Measurements from ENCODE around the gene SAP30BP.
A peak's percentile ranks its signal among the peaks of the same experiment; 100 is the strongest.

SAP30BP gene

DNA sequence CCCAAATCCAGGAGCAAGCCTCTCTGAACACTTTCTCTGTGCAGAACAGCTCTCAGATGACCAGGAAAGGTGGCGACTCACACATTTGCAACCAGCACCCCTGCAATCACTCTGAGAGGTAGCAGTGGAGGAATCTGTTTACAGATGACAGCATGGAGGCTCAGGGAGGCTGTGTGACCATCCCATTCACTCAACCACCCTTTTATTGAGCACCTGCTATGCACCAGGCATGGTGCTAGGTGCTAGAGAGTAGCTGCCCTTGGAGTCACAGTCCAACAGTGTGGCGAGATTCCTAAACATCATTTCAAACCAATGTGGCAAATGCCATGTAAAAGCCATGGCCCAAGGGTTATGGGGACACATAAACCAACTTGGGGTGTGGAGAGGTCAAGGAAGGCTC, 52.6 kb downstream of the SAP30BP start:
- DNase-seq (ENCODE audit: low read depth in 2 of 2): no peak

DNA sequence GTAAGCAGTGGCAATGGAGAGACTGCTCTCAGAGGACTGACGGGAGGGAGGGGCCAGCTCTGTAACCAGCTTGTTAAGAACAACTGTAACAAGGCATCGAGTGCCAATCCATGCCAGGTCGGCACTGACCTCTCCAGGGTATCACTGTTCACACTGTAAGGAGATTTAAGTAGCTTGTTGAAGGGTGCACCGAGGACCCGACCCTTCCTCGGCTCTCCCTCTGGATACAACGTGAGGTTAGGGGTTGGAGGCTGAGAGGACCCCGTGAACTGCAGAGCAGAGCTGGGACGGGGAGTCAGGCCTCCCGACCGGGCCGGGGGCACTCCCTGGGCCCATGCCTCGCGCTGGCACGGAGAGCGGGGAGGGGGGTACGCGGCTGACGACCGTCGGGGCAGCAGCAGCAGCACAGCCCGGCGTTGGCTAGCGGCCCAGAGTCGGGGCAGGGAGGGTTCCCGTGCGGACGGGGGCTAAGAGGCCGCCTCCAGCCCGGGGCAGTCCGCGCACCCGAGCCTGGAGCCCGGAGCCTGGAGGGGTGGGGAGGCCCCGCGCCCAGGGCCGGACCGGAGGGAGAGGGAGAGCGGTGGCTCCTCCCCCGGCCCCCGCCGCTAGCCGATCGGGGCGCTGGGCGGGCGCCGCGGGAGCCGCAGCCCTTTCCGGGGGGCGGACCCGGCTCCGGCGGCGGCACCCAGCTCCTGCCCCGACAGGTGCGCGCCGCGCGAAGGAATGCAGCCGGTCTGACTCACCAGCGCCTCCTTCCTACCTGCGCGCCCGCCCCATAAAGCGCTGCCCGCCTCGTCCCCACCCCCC, 53.7 kb downstream of the SAP30BP start, which contains the start of gene ITGB4:
ITGB4 (plus strand) TSS at position 804 of the 807 bp plus-strand sequence. CDS start 3,245 bp downstream, outside the sequence.
- DNase-seq (ENCODE audit: low read depth in 2 of 2): peak; percentile 23 to 28

DNA sequence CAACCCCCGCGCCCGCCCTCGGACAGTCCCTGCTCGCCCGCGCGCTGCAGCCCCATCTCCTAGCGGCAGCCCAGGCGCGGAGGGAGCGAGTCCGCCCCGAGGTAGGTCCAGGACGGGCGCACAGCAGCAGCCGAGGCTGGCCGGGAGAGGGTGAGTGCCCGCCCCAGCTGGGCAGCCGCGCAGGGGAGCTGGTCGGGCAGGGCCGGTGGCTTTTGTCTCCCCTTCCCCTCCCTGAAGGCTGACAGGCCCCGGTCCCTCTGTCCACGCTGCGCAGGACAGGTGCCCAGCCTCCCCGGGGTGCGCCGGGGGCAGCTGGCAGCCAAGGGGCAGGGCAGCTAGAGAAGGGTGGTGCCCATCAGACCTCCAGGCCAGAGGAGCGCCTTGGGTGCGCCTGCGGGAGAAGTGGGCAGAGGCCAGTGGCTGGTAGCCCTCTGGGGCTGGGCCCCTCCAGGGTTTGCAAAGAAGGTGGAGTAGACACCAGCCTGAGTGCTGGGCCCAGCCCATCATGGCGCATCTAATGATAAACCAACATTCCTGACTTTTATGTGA, 54.4 kb downstream of the SAP30BP start:
- no peak for DNase-seq (ENCODE audit: low read depth in 2 of 2)

DNA sequence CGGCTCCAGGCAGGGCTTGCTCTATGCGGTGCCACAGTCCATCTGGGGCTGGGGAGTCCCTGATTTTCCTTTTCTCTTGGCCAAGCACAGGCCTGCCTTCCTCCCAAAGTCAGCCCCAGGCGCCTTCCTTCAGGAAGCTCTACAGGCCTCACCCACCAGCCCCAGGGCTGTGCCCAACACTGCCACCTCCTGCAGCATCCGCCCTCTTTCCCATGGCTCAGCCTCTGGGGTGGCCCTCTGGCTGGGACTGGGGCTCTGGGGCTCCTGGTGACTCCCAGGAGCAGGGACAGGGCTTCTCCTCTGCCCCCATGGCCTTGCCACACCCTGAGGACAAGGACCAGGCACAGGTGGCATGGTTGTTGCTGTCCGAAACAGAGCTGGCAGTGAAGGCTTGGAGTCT, 54.9 kb downstream of the SAP30BP start:
- DNase-seq (ENCODE audit: low read depth in 2 of 2): no peak

DNA sequence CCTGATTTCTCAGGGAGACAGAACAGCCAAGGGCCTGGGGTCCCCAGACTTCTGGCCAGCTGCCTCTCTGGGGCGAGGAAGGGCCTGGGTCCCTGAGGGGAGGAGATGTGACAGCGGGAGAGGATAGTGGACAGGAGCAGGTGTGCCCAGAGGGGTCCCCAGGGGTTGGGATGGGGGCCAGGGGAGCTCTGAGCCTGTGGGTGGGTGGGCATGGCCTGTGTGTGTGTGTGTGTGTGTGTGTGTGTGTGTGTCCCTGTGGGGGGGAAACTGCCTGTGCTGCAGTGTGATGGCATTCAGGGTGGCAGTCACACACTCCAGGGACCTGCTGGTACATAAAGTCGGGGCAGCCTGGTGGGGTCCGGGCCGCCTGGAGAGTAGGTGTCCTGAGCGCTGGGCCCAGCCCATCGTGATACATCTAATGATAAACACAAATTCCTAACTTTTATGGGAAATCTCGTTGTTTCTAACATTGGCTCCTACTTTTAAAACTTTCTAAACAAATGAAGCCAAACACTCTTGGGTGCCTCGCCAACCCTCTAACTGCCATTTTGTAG, 55.5 kb downstream of the SAP30BP start:
- no peak for DNase-seq (ENCODE audit: low read depth in 2 of 2)

DNA sequence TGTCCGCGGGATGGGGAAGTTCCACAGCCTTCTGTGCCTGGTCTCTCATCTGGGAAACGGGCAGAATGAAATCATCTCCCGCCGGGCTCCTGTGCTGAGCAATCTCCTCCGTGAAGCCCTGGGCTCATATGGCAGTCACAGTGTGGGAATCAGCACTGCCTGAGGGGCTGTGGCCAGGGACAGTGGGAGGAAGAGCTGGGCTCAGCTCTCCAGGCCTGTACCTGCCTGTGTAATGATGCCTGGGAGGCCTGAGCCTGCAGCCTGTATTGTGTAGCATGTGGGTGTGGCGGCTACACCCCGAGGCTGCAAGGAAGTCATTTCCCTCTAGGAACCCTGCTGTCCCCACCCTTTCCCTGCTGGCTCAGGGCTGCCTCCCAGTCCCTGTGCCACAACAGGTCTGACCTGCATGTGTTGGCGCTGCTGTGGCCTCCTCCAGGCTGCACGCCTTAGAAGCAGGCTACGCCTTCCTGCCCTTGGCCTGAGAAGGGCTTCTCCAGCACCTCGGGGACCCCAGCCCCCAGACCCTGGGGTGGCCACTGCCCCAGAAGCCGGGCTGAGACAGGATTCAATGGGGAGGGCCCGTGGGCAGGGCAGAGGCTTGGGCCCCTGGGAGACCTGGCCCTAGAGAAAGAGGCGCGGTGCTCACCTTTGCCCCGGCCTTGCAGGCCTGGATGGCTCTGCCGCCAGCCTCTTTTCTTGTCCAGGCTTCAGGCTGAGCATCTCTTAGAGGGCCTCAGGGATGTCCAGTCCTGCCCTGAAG, 56.2 kb downstream of the SAP30BP start:
- DNase-seq (ENCODE audit: low read depth in 2 of 2): no peak

DNA sequence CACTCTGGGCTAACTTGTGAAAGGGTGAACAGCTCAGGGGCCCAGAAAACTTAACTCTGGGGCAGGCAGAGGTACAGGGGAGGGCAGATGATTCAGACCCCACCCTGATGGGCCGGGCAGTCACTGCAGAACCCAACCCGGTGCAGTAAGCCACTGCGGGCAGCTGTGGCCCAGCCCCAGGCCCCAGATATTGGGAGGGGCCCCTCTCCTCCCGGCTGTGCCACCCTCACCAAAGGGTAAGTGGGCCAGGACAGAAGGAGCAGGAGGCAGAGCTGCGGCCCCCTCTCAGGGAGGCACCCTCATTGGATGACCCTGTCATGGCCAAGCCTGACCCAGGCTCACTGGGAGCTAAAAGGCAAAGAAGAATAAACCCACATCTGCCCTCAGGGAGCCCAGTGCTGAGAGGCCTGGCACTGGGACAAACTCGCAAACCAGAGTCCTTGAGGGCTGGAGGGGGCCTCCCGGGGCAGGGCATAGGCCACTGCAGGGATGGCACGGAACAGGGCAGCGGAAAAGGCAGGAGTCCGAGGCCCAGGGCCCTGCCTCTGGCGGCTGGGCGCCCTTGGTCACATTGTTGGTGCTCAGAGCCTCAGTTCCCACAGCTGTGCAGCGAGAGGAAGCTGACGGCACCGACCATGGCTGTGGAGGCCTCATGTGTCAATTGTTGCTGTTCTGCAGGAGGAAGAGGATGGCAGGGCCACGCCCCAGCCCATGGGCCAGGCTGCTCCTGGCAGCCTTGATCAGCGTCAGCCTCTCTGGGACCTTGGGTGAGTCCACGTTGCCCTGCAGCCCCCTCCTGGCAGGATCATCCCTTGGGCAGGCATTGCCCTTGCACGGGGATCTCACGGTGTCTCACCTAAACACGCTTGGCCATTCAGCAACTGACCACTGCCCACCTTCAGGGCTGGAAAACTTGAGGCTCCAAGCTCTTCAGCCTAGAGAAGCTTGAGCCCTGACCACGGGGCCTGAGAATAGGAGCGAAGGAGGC, 57.2 kb downstream of the SAP30BP start:
- DNase-seq (ENCODE audit: low read depth in 2 of 2): no peak

DNA sequence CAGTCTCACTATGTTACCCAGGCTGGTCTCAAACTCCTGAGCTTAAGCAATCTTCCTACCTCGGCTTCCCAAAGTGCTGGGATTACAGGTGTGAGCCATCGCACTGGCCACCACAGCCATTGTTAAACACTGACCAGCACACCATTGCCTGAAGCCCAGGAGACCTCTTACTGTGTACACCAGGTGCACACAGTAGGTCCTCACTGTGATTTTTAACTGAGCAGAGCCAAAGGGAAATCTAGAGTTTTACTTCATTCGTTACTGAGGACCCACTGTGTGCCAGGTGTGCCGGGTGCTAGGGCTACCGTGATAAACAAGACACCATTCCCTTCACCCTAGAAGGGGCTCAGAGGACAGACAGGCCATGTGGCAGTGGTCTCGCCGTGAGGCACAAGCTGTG, 58.4 kb downstream of the SAP30BP start:
- DNase-seq (ENCODE audit: low read depth in 2 of 2): no peak

DNA sequence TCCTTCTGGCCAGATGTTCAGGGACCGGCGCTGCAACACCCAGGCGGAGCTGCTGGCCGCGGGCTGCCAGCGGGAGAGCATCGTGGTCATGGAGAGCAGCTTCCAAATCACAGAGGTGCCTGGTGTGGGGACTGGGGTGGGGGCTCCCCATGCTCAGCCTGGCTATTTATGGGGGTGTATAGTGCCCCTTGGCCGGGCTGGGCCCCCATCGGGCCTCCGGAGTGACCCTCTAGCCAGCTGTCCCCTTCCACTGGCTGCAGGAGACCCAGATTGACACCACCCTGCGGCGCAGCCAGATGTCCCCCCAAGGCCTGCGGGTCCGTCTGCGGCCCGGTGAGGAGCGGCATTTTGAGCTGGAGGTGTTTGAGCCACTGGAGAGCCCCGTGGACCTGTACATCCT, 60.3 kb downstream of the SAP30BP start:
- no peak for DNase-seq (ENCODE audit: low read depth in 2 of 2)

DNA sequence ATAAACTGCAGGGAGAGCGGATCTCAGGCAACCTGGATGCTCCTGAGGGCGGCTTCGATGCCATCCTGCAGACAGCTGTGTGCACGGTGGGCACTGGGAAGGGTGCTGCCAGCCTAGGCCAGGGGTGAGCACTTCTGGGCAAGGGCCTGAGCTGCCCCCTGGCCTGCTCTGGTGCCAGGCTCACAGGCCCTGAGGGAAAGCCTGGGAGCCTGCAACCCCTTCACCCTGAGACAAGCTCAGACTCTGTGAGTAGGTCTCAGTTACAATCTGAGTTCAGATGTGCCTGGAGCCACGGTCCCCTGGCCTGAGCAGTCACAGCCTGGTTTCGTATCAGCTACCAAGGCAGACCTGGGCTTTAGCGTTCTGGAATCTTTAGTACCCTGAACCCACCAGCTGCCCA, 62.2 kb downstream of the SAP30BP start:
- no peak for DNase-seq (ENCODE audit: low read depth in 2 of 2)

DNA sequence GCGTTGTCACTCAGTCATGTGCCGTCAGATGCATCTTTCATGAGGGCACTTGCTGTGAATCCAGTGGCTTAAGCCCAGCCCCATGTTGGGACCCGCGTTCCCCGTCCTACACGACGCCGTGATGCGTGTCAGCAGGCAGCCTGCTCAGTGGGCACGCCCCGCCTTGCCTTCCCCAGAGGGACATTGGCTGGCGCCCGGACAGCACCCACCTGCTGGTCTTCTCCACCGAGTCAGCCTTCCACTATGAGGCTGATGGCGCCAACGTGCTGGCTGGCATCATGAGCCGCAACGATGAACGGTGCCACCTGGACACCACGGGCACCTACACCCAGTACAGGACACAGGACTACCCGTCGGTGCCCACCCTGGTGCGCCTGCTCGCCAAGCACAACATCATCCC, 62.9 kb downstream of the SAP30BP start:
- DNase-seq (ENCODE audit: low read depth in 2 of 2): no peak

DNA sequence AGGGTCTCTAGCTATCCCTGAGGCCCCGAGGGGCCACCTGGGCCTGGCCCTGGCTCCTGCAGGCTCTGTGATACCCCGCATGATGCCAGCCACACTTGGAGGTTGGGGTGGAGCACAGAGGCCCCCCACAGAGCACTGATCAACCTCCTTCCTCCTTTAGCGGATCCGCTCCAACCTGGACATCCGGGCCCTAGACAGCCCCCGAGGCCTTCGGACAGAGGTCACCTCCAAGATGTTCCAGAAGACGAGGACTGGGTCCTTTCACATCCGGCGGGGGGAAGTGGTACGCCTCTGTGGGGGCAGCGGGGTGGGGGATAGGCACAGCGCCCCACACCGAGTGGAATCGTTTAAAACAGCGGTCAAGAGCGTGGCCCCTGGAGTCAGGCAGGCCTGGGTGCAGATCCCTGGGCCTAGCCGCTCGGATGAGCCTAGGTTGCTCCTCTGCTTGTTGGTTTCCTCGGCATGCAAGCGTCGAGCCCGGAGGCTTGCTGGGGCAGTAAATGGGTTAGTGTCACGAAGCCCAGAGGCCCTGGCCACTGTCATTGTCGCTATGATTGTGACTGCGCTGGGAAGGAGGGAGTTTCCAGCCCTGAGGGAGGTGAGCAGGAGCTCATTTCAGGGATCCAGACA, 64.1 kb downstream of the SAP30BP start:
- DNase-seq (ENCODE audit: low read depth in 2 of 2): no peak

DNA sequence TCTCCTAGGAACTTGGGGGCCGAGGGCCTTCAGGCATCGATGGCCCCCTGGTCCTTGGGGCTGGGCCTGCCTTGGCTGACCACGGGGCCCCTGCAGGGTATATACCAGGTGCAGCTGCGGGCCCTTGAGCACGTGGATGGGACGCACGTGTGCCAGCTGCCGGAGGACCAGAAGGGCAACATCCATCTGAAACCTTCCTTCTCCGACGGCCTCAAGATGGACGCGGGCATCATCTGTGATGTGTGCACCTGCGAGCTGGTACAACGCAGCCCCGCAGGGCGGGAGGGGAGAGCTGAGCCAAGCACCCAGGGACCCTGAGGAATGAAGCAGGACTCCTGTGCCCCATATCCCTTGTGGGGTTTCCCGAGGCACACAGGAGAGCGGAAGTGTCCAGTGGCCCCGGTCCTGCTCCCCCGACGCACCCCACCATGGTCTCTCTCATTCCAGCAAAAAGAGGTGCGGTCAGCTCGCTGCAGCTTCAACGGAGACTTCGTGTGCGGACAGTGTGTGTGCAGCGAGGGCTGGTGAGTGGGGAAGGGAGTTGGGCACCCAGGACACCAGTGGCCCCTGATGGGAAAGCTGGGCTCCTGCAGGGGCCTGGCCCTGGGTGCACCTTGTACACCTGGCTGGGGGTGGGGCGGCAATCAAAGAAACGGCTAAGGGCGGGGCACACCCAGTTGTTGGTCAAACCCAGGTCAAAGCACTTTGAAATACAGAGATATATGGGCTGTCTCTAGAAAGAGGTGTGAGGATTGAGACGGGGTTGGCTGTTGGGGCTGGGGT, 64.8 kb downstream of the SAP30BP start:
- DNase-seq (ENCODE audit: low read depth in 2 of 2): no peak

DNA sequence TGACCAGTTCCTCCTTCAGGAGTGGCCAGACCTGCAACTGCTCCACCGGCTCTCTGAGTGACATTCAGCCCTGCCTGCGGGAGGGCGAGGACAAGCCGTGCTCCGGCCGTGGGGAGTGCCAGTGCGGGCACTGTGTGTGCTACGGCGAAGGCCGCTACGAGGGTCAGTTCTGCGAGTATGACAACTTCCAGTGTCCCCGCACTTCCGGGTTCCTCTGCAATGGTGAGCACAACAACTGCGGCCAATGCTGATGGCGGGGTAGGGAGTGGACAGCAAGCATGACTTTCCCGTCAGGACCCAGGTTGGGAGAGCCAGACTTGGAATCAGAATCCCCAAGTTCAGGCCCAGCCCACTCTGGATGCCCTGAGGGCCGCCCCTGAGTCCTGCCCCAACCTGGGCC, 66.3 kb downstream of the SAP30BP start:
- no peak for DNase-seq (ENCODE audit: low read depth in 2 of 2)

DNA sequence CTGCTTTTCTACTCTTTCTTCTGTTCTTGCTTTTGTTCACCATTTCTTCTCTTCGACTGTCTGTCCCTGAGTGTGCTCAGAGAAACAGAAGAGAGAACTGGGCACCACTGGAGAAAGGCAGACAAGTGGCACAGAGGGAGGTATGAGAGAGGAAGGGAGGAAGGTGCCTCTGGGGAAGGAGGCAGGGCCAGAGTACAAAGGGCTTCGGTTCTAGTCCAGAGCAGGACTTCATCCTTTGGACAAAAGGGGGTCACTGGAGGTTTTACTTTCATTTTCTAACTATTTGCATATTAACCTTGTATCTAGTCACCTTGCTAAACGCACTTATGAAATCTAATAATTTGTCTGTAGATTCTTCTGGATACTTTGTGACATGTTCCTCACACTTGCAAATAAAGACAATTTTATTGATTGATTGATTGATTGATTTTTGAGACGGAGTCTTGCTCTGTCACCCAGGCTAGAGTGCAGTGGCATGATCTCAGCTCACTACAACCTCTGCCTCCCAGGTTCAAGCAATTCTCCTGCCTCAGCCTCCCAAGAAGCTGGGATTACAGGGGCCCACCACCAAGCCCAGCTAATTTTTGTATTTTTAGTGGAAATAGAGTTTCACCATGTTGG, 67.6 kb downstream of the SAP30BP start:
- no peak for DNase-seq (ENCODE audit: low read depth in 2 of 2)

DNA sequence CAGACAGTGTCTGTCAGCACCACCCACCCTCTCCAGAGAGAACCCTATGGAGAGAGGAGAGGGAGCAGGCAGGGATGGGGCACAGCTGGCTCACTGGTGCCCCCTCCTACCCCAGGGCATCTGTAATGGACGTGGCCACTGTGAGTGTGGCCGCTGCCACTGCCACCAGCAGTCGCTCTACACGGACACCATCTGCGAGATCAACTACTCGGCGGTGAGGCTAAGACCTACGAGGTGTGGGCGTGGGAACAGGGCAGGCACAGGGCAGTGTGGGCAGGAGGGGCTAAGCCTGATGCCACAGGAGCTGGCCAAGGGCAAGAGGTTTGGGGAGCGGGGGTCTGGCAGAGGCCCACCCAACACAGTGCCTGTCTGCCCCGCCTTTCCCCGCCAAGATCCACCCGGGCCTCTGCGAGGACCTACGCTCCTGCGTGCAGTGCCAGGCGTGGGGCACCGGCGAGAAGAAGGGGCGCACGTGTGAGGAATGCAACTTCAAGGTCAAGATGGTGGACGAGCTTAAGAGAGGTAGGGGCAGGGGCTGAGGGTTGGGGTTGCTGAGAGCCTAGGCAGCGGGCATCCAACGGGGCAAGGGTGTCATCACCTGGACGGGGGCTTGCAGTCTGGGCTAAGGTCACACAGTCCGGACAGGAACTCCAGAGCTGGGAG, 69.2 kb downstream of the SAP30BP start:
- no peak for DNase-seq (ENCODE audit: low read depth in 2 of 2)

DNA sequence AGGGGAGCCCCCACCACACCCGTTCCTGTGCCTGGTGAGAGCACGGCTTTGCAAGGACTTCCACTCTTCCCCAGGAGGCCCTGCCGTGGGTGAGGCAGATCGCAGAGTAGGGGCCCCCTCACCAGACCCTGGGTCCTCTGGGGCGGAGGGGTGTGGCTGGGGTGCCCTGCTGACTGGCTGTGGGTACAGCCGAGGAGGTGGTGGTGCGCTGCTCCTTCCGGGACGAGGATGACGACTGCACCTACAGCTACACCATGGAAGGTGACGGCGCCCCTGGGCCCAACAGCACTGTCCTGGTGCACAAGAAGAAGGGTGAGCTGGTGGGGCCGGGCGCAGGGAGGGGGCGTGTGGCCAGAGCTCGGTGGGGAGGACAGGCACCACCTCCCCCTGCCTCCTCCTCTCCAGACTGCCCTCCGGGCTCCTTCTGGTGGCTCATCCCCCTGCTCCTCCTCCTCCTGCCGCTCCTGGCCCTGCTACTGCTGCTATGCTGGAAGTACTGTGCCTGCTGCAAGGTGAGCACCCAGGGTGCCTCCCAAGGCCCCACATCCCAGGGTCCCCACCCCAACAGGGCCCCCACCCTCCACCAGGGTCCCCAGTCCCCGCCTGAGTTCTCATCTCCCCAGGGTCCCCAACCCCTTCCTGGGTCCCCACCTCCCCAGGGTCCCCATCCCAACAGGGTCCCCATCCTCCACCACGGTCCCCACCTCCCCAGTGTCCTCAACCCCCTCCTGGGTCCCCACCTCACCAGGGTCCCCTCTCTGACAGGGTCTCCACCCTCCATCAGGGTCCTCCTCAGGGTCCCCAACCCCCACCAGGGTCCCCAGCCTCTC, 70.2 kb downstream of the SAP30BP start:
- DNase-seq (ENCODE audit: low read depth in 2 of 2): no peak

DNA sequence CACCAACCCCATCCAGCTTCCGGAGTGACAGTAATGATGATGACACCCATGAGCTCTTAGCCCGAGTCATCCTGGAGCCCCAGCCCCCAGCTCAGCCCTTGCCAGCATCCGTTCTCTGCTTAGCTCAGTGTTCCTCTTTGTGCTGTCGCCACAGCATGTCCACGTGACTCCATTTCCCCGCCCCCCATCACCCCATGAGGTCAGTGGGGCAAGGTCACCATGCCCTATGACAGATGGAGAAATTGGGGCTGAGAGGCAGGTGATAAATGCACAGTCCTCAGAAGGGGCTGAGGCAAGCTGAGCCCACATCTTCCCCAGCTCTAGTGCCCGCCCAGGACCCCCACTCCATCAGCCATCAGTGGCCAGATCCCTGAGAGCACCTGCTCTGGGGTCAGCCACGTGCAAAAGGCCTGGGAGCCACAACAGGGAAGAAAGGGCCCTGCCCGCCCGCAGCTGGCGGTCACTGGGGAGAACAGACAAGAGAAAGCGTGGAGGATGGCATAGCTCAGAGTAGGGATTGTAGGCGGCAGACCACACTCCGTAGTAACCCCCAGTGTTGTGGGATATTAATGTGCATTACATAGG, 71.2 kb downstream of the SAP30BP start:
- peak in 1 of 2 donors; percentile 30 for DNase-seq (ENCODE audit: low read depth in 2 of 2)
